HCT116 (cell line): ENCODE results near the gene RUNDC3A. TPM values are rescaled to one million over a fixed set of nuclear protein-coding genes. Genes with fewer than 3 reads are reported as not detected.

Experiments used
- ATAC-seq: fragments of 200-7000 bp; cut with Tn5 transposase; 2 replicates; pipeline ENCODE4 v1.9.1; 2020; ENCODE audit warnings: mild to moderate bottlenecking, moderate library complexity
- BruUV-seq: library from RNA; stranded (reverse); fragments of 400-500 nt; replicated peaks from 2 replicates; lab custom pipeline; 2021; lab: Mats Ljungman, UMichigan
- CTCF ChIA-PET: fragments of 300-600 bp; sonication (Branson Sonifier 250); formaldehyde crosslinking; loops from one replicate; lab custom pipeline; 2021; ENCODE audit warnings: antibody characterized with exemption; lab: Charles Lee
- POLR2A ChIA-PET: fragments of 300-600, 350-600 bp; sonication (Branson Sonifier 250); formaldehyde crosslinking; loops from one replicate; lab custom pipeline; 2021; ENCODE audit warnings: antibody characterized with exemption; lab: Charles Lee
- RAD21 ChIA-PET, 2 experiments: fragments of 300-600 bp; sonication (Branson Sonifier 250); formaldehyde crosslinking; loops; one replicate each; lab custom pipeline; 2023; ENCODE audit warnings: low total read pairs in 2 of 2; ENCODE audit not compliant: uncharacterized antibody in 2 of 2, unreplicated experiment in 2 of 2, low non-redundant PET in 1 of 2; lab: Charles Lee
- DNase-seq: peaks from one replicate; pipeline ENCODE4 v3.0.0-alpha.2; 2010; ENCODE audit warnings: low read depth, low spot score
- H2AFZ ChIP-seq: fragments of 200-600 bp; shearing (Covaris generic), sonication (generic); 2 replicates; pipeline ENCODE4 v1.6.1; 2017; ENCODE audit warnings: low read depth, mixed run types, mixed read lengths, antibody characterized with exemption, low read length; ENCODE audit not compliant: poor library complexity, severe bottlenecking
- H3K27ac ChIP-seq: 2 replicates; pipeline ENCODE4 v1.5.1; 2012; ENCODE audit warnings: low read depth, low read length
- H3K27me3 ChIP-seq: fragments of 200-600 bp; sonication (generic); 2 replicates; pipeline ENCODE4 v1.6.1; 2016; ENCODE audit warnings: mixed run types, low read length, mixed read lengths; ENCODE audit not compliant: insufficient read depth
- H3K36me3 ChIP-seq, 2 experiments: fragments of 200-500 bp in 1 of 2; fragments of 200-600 bp in 1 of 2; sonication (Bioruptor generic) in 1 of 2; sonication (generic) in 1 of 2; 2 replicates each; pipeline versions ENCODE4 v1.5.1 to v1.6.1; 2014 to 2016; ENCODE audit warnings: low read length in 2 of 2, inconsistent platforms in 1 of 2, mixed read lengths in 1 of 2, mixed run types in 1 of 2; ENCODE audit not compliant: insufficient read depth in 2 of 2, control insufficient read depth in 1 of 2
- H3K4me1 ChIP-seq, 2 experiments: fragments of 200-600 bp in 1 of 2; sonication (generic) in 1 of 2; 2 replicates each; pipeline versions ENCODE4 v1.5.1 to v1.6.1; 2012 to 2017; ENCODE audit warnings: low read length in 2 of 2, inconsistent platforms in 1 of 2, mild to moderate bottlenecking in 1 of 2, mixed read lengths in 1 of 2, mixed run types in 1 of 2, moderate library complexity in 1 of 2; ENCODE audit not compliant: insufficient read depth in 2 of 2, control insufficient read depth in 1 of 2
- H3K4me2 ChIP-seq: fragments of 200-600 bp; sonication (generic); 2 replicates; pipeline ENCODE4 v1.6.1; 2017; ENCODE audit warnings: mixed run types, low read length, mixed read lengths
- H3K4me3 ChIP-seq, 2 experiments: fragments of 200-600 bp in 1 of 2; sonication (generic) in 1 of 2; replicated peaks in 1 of 2; 2 replicates each; pipeline ENCODE4 v1.5.1; 2011 to 2016; ENCODE audit warnings: low read length in 2 of 2, control low read depth in 1 of 2, low read depth in 1 of 2, mild to moderate bottlenecking in 1 of 2, mixed read lengths in 1 of 2, mixed run types in 1 of 2
- H3K79me2 ChIP-seq: fragments of 200-600 bp; sonication (generic); 2 replicates; pipeline ENCODE4 v1.6.1; 2017; ENCODE audit warnings: mild to moderate bottlenecking, mixed run types, low read length, moderate library complexity, mixed read lengths; ENCODE audit not compliant: insufficient read depth
- H3K9ac ChIP-seq: fragments of 200-600 bp; sonication (generic); 2 replicates; pipeline ENCODE4 v1.6.1; 2016; ENCODE audit warnings: low read length, mixed read lengths
- H3K9me2 ChIP-seq: fragments of 200-600 bp; sonication (generic), shearing (Covaris generic); 2 replicates; pipeline ENCODE4 v1.6.1; 2017; ENCODE audit warnings: mixed run types, mild to moderate bottlenecking, moderate library complexity; ENCODE audit not compliant: insufficient read depth
- H3K9me3 ChIP-seq, 2 experiments: fragments of 200-500 bp in 1 of 2; fragments of 200-600 bp in 1 of 2; sonication (Bioruptor generic) in 1 of 2; sonication (generic) in 1 of 2; 2 replicates each; pipeline ENCODE4 v1.6.1; 2014 to 2017; ENCODE audit warnings: low read length in 2 of 2, mixed read lengths in 2 of 2, inconsistent platforms in 1 of 2, low read depth in 1 of 2, mild to moderate bottlenecking in 1 of 2, mixed run types in 1 of 2, moderate library complexity in 1 of 2; ENCODE audit not compliant: control insufficient read depth in 1 of 2, insufficient read depth in 1 of 2
- H4K20me1 ChIP-seq: fragments of 200-600 bp; sonication (generic), shearing (Covaris generic); 2 replicates; pipeline ENCODE4 v1.6.1; 2017; ENCODE audit warnings: mixed run types, mild to moderate bottlenecking, moderate library complexity; ENCODE audit not compliant: insufficient read depth
- CBX3 ChIP-seq: IDR thresholded peaks from 2 replicates; pipeline ENCODE4 v1.6.1; 2012; ENCODE audit warnings: low read depth
- EZH2phosphoT487 ChIP-seq: fragments of 200-600 bp; IDR thresholded peaks from 2 replicates; pipeline ENCODE4 v1.6.1; 2018; ENCODE audit warnings: antibody characterized with exemption, borderline replicate concordance
- JUND ChIP-seq: IDR thresholded peaks from 2 replicates; pipeline ENCODE4 v1.6.1; 2012
- POLR2AphosphoS5 ChIP-seq: IDR thresholded peaks from 2 replicates; pipeline ENCODE4 v1.6.1; 2011; ENCODE audit warnings: mild to moderate bottlenecking, low read depth, low read length, moderate library complexity
- SP1 ChIP-seq: IDR thresholded peaks from 2 replicates; pipeline ENCODE4 v1.6.1; 2012; ENCODE audit warnings: low read depth
- ZFX ChIP-seq: fragments of 450-650 bp; IDR thresholded peaks from 2 replicates; pipeline ENCODE4 v1.6.1; 2017
- intact Hi-C: fragments of 100-400 bp; cut with micrococcal nuclease; formaldehyde crosslinking; loops from 2 replicates; pipeline ENCODE4 v1.10.0; 2022
- total RNA-seq: library from RNA; stranded (reverse); gene quantifications from one replicate; pipeline ENCODE4 v1.2.1, GENCODE V29; 2021; ENCODE audit not compliant: unreplicated experiment
- TF ChIP-seq, protein P1 (sequence below), 3 experiments: fragments of 200-600 bp in 1 of 3; sonication (generic) in 1 of 3; IDR thresholded peaks in 2 of 3; conservative IDR thresholded peaks in 1 of 3; 2 replicates each; pipeline ENCODE4 v1.5.1; 2012 to 2017; ENCODE audit warnings: low read depth in 2 of 3, low read length in 2 of 3, antibody characterized with exemption in 1 of 3, borderline replicate concordance in 1 of 3, control low read depth in 1 of 3, mild to moderate bottlenecking in 1 of 3, mixed read lengths in 1 of 3, mixed run types in 1 of 3, moderate library complexity in 1 of 3; ENCODE audit not compliant: insufficient read depth in 1 of 3

RUNDC3A gene
- total RNA-seq, 1 experiment from 2014 or later: 0.61 TPM

DNA sequence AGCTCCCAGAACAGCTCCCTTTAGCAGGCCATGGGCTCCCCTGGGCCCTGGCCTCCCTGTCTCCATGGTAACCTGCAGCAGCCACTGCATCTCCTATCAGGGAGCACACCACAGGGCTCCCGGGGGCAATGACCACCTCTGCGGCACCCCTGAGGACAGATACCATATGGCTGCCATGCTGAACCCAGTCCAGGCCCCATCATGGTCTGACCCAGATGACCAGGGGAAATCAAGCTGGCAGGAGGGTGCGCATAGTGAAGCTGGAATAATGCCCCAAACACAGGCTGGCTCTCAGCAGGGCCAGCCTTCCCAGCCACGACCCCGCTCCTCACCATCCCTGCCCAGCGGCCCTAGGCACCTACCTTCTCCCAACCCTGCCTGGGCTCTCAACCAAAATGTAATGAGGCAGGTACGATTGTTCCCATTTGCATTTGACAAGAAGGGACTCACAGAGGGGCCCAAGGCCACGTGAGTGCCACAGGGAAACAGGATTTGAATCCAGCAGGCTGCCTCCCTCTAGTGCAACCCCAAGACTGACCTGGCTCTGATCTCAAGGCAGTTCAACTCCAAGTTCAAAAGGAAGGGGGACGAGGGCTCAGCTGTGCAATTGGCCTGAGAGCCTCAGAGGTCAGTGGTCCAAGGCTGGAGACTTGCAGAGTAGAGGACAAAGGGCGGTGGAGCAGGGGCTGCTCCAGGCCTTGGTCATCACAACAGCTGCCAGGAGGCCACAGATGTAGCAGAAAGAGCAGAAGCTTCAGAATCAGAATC is 2.4 kb downstream of the RUNDC3A start:
- POLR2A ChIA-PET: interaction anchor here (1.0 kb wide), 1 partner anchor 16 kb away, joined by 3 read pairs; no protein-coding TSS in a partner anchor
- Histone ChIP-seq H3K9me3 (no peaks in the 10 kb centered on the region), H4K20me1 (no peaks in the 10 kb centered on the region), H2AFZ (no peak overlapping the region), H3K79me2 (no peaks in the 10 kb centered on the region), H3K27me3 (no peaks in the 10 kb centered on the region), H3K9ac (no peak overlapping the region), H3K9me2 (no peaks in the 10 kb centered on the region), H3K4me3 (no peak overlapping the region), H3K4me1 (peaks cover 3 to 41% of the 10 kb centered on the region in 2 experiments; a peak in 3 of 4 replicates), H3K4me2 (no peak overlapping the region), H3K27ac (no peak overlapping the region), H3K36me3 (no peaks in the 10 kb centered on the region)
- intact Hi-C loops: no loop called here
- CTCF ChIA-PET: no interaction called here
- TF ChIP-seq ZFX: no peak
- no peak for TF ChIP-seq SP1
- TF ChIP-seq CBX3: no peak
- TF ChIP-seq, protein P1, sequence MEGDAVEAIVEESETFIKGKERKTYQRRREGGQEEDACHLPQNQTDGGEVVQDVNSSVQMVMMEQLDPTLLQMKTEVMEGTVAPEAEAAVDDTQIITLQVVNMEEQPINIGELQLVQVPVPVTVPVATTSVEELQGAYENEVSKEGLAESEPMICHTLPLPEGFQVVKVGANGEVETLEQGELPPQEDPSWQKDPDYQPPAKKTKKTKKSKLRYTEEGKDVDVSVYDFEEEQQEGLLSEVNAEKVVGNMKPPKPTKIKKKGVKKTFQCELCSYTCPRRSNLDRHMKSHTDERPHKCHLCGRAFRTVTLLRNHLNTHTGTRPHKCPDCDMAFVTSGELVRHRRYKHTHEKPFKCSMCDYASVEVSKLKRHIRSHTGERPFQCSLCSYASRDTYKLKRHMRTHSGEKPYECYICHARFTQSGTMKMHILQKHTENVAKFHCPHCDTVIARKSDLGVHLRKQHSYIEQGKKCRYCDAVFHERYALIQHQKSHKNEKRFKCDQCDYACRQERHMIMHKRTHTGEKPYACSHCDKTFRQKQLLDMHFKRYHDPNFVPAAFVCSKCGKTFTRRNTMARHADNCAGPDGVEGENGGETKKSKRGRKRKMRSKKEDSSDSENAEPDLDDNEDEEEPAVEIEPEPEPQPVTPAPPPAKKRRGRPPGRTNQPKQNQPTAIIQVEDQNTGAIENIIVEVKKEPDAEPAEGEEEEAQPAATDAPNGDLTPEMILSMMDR (IDR thresholded peaks at IDR 0.05 in 2 of 3, conservative IDR thresholded peaks at IDR 0.05 in 1 of 3; ENCODE audit: borderline replicate concordance in 1 of 3, insufficient read depth in 1 of 3, low read depth in 2 of 3, low read length in 2 of 3): no peak
- no peak for TF ChIP-seq EZH2phosphoT487
- no peak for TF ChIP-seq JUND
- no peak for TF ChIP-seq POLR2AphosphoS5
- DNase-seq: no peak
- RAD21 ChIA-PET: no interaction called here
- no peak for ATAC-seq
- no TSS peak for BruUV-seq
